SH-SY5Y (cell line): Measurements from ENCODE around the gene DBN1.

ENCODE experiments used
- GATA2 ChIP-seq: IDR thresholded peaks from 2 replicates; pipeline ENCODE4 v1.6.1; 2011; ENCODE audit warnings: mild to moderate bottlenecking, low read depth, low read length
- GATA3 ChIP-seq: IDR thresholded peaks from 2 replicates; pipeline ENCODE4 v1.6.1; 2011; ENCODE audit warnings: low read depth, mild to moderate bottlenecking, low read length, moderate library complexity

GRCh38 chr5:177500685-177501522 is 27.5 kb upstream of the DBN1 start:
- TF ChIP-seq GATA2 (peak; percentile 13; the same call in 1 of the 2 replicates), GATA3 (no peak)
